Vagina (tissue), 2 donors: Measurements from ENCODE around the gene MYB. TPM values are rescaled to one million over a fixed set of nuclear protein-coding genes. Genes with fewer than 3 reads are reported as not detected.

Experiments
- DNase-seq, 2 donors: peaks; one replicate each; pipeline ENCODE4 v3.0.0-alpha.2; 2017; ENCODE audit errors: extremely low spot score in 2 of 2
- H3K27ac ChIP-seq: fragments of 200-600 bp; sonication (generic); one replicate; pipeline ENCODE4 v1.5.1; 2019
- H3K27me3 ChIP-seq: fragments of 200-600 bp; sonication (generic); one replicate; pipeline ENCODE4 v1.5.1; 2019
- H3K36me3 ChIP-seq, 2 donors: fragments of 200-600 bp; sonication (generic); one replicate each; pipeline ENCODE4 v1.5.1; 2017 to 2019
- H3K4me1 ChIP-seq: fragments of 200-600 bp; sonication (generic); one replicate; pipeline ENCODE4 v1.5.1; 2019
- H3K4me3 ChIP-seq, 2 donors: fragments of 200-600 bp; sonication (generic); 1 replicate in 1 of 2; 2 replicates in 1 of 2; pipeline ENCODE4 v1.5.1; 2016 to 2019
- H3K9me3 ChIP-seq: fragments of 200-600 bp; sonication (generic); one replicate; pipeline ENCODE4 v1.5.1; 2019
- POLR2A ChIP-seq, 2 donors: fragments of 450-650 bp; IDR thresholded peaks; one replicate each; pipeline ENCODE4 v1.6.1; 2017; ENCODE audit warnings: antibody characterized with exemption in 2 of 2, mild to moderate bottlenecking in 2 of 2, moderate library complexity in 2 of 2
- POLR2AphosphoS5 ChIP-seq, 2 donors: sonication (generic); formaldehyde crosslinking; IDR thresholded peaks; one replicate each; pipeline ENCODE4 v1.9.0; 2017; ENCODE audit warnings: antibody characterized with exemption in 2 of 2, mild to moderate bottlenecking in 2 of 2, low read depth in 1 of 2; ENCODE audit not compliant: insufficient read depth in 1 of 2
- intact Hi-C: fragments of 100-400 bp; cut with DNase I; formaldehyde crosslinking; loops from one replicate; pipeline ENCODE4 v1.15.1; 2023
- total RNA-seq: library from RNA; depleted of rRNA; stranded (reverse); fragments of >200 nt; gene quantifications from one replicate; pipeline ENCODE4 v1.2.3, GENCODE V29; 2016
- TF ChIP-seq, protein P1 (sequence below), 3 experiments: fragments of 450-650 bp in 2 of 3; fragments of 200-600 bp in 1 of 3; sonication (generic) in 1 of 3; IDR thresholded peaks; one replicate each; pipeline ENCODE4 v1.5.1; 2017 to 2019; ENCODE audit warnings: antibody characterized with exemption in 3 of 3, mild to moderate bottlenecking in 2 of 3, moderate library complexity in 2 of 3

The MYB gene
- total RNA-seq, 1 donor from 2014 or later, result 2.5 TPM

DNA sequence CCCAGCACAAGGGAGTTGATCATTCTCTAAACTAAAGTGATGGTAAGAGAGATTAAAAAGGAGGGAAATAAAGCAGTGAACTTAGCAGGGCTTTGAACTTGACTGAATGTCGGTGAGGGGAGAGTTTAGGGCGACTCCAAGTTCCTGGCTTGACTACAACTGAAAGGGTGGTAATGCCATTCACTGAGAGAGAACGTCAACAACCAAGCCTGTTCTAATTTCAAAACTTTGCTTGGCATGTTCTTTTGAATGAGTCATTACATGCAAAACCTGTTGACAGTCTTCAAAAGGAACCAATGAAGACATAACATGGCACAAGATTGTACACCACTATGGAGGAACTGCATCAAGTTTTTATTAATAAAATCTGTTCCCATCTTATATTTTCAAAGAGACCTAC, 10.3 kb upstream of the MYB start:
- Histone ChIP-seq H3K9me3 (no peaks in the 10 kb centered on the region), H3K27me3 (no peaks in the 10 kb centered on the region), H3K4me1 (no peaks in the 10 kb centered on the region), H3K27ac (peak overlapping the region; percentile 12), H3K4me3 (no peak overlapping the region), H3K36me3 (no peaks in the 10 kb centered on the region)
- no peak for DNase-seq
- intact Hi-C loops, result no loop called here
- TF ChIP-seq, protein P1, sequence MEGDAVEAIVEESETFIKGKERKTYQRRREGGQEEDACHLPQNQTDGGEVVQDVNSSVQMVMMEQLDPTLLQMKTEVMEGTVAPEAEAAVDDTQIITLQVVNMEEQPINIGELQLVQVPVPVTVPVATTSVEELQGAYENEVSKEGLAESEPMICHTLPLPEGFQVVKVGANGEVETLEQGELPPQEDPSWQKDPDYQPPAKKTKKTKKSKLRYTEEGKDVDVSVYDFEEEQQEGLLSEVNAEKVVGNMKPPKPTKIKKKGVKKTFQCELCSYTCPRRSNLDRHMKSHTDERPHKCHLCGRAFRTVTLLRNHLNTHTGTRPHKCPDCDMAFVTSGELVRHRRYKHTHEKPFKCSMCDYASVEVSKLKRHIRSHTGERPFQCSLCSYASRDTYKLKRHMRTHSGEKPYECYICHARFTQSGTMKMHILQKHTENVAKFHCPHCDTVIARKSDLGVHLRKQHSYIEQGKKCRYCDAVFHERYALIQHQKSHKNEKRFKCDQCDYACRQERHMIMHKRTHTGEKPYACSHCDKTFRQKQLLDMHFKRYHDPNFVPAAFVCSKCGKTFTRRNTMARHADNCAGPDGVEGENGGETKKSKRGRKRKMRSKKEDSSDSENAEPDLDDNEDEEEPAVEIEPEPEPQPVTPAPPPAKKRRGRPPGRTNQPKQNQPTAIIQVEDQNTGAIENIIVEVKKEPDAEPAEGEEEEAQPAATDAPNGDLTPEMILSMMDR (IDR thresholded peaks at IDR 0.05), result no peak
- peak in 1 of 2 donors; percentile 13 for TF ChIP-seq POLR2AphosphoS5 (IDR thresholded peaks at IDR 0.05; ENCODE audit: insufficient read depth in 1 of 2, low read depth in 1 of 2)
- TF ChIP-seq POLR2A (IDR thresholded peaks at IDR 0.05), result no peak

DNA sequence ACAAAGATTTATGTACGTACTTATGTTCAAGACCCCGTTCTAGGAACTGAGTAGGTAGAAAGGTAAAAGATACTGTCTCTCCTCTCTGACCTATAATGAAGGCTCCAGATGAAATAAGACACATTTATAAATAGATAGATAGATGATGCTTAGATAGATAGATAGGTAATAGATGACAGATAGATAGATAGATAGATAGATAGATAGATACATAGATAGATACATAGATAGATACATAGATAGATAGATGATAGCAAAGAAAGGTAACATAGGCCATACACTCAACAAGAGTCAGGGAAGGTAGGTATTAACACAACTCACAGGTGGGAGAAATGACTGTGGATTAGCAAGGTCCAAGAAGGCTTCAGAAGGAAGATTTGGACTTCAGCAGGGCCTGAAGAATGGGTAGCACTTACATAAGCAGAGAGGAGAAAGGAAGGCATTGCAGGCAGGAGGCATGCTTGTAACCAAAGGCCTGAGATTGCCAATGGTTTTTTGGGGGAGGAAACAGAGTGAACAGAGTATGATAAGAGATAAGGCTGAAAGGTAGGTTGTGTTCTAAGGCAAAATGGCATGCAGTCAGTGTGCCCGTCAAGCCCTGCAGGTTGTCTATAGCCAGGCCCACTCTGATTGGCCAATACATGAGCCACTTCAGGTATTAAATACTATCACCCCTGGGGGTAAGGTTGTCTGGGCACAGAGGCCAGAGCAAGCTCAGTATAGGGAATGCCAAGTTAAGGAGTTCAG, 7.7 kb upstream of the MYB start:
- no peaks in the 10 kb centered on the region for H3K4me1 ChIP-seq
- TF ChIP-seq POLR2A (IDR thresholded peaks at IDR 0.05) (no peak), POLR2AphosphoS5 (IDR thresholded peaks at IDR 0.05; ENCODE audit: insufficient read depth in 1 of 2, low read depth in 1 of 2) (no peak)
- TF ChIP-seq, protein P1 (IDR thresholded peaks at IDR 0.05), result no peak
- intact Hi-C loops, result no loop called here
- no peak overlapping the region for H3K27ac ChIP-seq
- DNase-seq, result no peak
- H3K36me3 ChIP-seq, result no peaks in the 10 kb centered on the region
- no peaks in the 10 kb centered on the region for H3K9me3 ChIP-seq
- H3K4me3 ChIP-seq, result no peak overlapping the region
- no peaks in the 10 kb centered on the region for H3K27me3 ChIP-seq

DNA sequence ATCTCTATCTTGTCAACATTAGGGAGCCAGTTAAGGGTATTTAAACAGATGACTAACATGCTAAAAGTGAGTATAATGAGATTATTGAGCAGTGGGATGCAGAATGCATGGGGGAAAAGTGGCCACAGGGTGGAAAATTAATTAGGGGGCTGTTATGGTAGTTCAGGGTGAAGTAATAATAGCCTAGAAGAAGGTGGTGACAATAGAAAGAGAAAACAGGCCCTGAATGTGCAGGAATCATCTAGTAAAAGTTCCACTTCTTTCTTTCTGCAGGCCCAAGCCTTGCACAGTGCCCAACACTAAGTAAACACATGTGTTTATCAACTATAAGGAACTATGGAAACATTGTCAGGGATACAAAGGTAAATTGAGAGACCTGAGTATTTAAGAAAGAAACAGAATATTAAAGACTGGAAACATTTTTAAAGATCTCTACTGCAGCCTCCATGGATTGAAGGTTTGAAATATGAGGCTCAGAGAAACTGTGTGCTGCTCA, 7.1 kb upstream of the MYB start:
- intact Hi-C loops, result no loop called here
- no peaks in the 10 kb centered on the region for H3K27me3 ChIP-seq
- TF ChIP-seq POLR2A (IDR thresholded peaks at IDR 0.05), result no peak
- TF ChIP-seq, protein P1 (IDR thresholded peaks at IDR 0.05), result no peak
- no peaks in the 10 kb centered on the region for H3K9me3 ChIP-seq
- H3K36me3 ChIP-seq, result no peaks in the 10 kb centered on the region
- H3K27ac ChIP-seq, result no peak overlapping the region
- no peak for DNase-seq
- no peaks in the 10 kb centered on the region for H3K4me1 ChIP-seq
- H3K4me3 ChIP-seq, result no peak overlapping the region

- no peaks in the 10 kb centered on the region for H3K27me3 ChIP-seq
- no peak for DNase-seq
- no peak overlapping the region for H3K27ac ChIP-seq
- no peaks in the 10 kb centered on the region for H3K36me3 ChIP-seq
- no peaks in the 10 kb centered on the region for H3K9me3 ChIP-seq
- intact Hi-C loops, result no loop called here
- TF ChIP-seq POLR2A (IDR thresholded peaks at IDR 0.05) (no peak), POLR2AphosphoS5 (IDR thresholded peaks at IDR 0.05; ENCODE audit: insufficient read depth in 1 of 2, low read depth in 1 of 2) (no peak)
- TF ChIP-seq, protein P1 (IDR thresholded peaks at IDR 0.05), result no peak
- no peak overlapping the region for H3K4me3 ChIP-seq
- peaks cover 7% of the 10 kb centered on the region for H3K4me1 ChIP-seq
Measured at GRCh38 chr6:135176058-135176457, 5.0 kb upstream of the MYB start.

- intact Hi-C loops, result no loop called here
- no peak for TF ChIP-seq POLR2AphosphoS5 (IDR thresholded peaks at IDR 0.05; ENCODE audit: insufficient read depth in 1 of 2, low read depth in 1 of 2)
- no peak for TF ChIP-seq POLR2A (IDR thresholded peaks at IDR 0.05)
- TF ChIP-seq, protein P1 (IDR thresholded peaks at IDR 0.05), result no peak
- DNase-seq, result no peak
- Histone ChIP-seq H3K36me3 (no peaks in the 10 kb centered on the region), H3K4me1 (peaks cover 7% of the 10 kb centered on the region), H3K27me3 (no peaks in the 10 kb centered on the region), H3K4me3 (no peak overlapping the region), H3K27ac (no peak overlapping the region), H3K9me3 (no peaks in the 10 kb centered on the region)
Measured at GRCh38 chr6:135176464-135176863, 4.6 kb upstream of the MYB start.
